SK-N-MC (cell line): ENCODE results near the gene COL27A1.

Experiments used
- EZH2 ChIP-seq: fragments of 200-600 bp; sonication (generic); IDR thresholded peaks from one replicate; pipeline ENCODE4 v1.6.1; 2017; ENCODE audit warnings: antibody characterized with exemption
- POLR2AphosphoS5 ChIP-seq: IDR thresholded peaks from 2 replicates; pipeline ENCODE4 v1.6.1; 2012; ENCODE audit warnings: mild to moderate bottlenecking, low read depth, low read length, borderline replicate concordance

DNA sequence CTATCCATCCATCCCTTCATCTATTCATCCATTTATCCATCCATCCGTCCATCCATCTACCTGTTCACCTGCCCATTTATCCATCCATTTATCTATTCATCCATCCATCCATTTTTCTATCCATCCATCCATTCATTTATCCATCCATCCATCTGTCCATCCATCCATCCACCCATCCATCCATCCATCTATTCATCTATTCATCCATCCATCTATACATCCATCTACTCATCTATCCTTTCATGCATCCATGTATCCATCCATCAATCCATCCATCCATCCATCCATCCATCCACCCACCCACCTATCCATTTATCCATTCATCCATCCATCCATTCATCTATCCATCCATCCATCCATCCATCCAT lies 10.8 kb downstream of the COL27A1 start:
- TF ChIP-seq EZH2 (no peak), POLR2AphosphoS5 (no peak)
